Kidney epithelial cell (primary cell): Measurements from ENCODE around the gene KRTAP4-5. TPM values are rescaled to one million over a fixed set of nuclear protein-coding genes. Genes with fewer than 3 reads are reported as not detected.
"Not testable (repeated sequence)": the region's sequence is repeated elsewhere in the genome, so short reads cannot be mapped to it uniquely, and the experiment has no call there.

Source experiments
- DNase-seq: peaks from one replicate; pipeline ENCODE4 v3.0.0-alpha.2; 2010; ENCODE audit warnings: low read depth
- H3K27me3 ChIP-seq: 2 replicates; pipeline ENCODE4 v1.6.0; 2011; ENCODE audit warnings: low read length; ENCODE audit not compliant: control insufficient read depth, insufficient read depth
- H3K36me3 ChIP-seq: 2 replicates; pipeline ENCODE4 v1.5.1; 2011; ENCODE audit warnings: low read length; ENCODE audit not compliant: control insufficient read depth, insufficient read depth
- H3K4me3 ChIP-seq: 2 replicates; pipeline ENCODE4 v1.5.1; 2011; ENCODE audit warnings: low read depth, mild to moderate bottlenecking, control low read depth, low read length
- total RNA-seq: library from RNA; depleted of rRNA; stranded (reverse); fragments of >200 nt; gene quantifications from 2 replicates; pipeline ENCODE4 v1.2.3, GENCODE V29; 2015
- TF ChIP-seq, protein P1 (sequence below): IDR thresholded peaks from 2 replicates; pipeline ENCODE4 v1.5.1; 2011; ENCODE audit warnings: mild to moderate bottlenecking, moderate library complexity, low read length, control low read depth, inconsistent platforms; ENCODE audit not compliant: insufficient read depth, poor library complexity, severe bottlenecking

The KRTAP4-5 gene
- not detected in 2 replicates for total RNA-seq

GRCh38 chr17:41149652-41149985, at the start of gene KRTAP4-5:
Gene KRTAP4-5 (minus strand): TSS chr17:41149825. CDS start chr17:41149767, 58 bp downstream.
- no peak for DNase-seq
- Histone ChIP-seq H3K36me3 (no peaks in the 10 kb centered on the region), H3K4me3 (no peak within 1 kb of the TSS), H3K27me3 (no peaks in the 10 kb centered on the region)
- TF ChIP-seq, protein P1, sequence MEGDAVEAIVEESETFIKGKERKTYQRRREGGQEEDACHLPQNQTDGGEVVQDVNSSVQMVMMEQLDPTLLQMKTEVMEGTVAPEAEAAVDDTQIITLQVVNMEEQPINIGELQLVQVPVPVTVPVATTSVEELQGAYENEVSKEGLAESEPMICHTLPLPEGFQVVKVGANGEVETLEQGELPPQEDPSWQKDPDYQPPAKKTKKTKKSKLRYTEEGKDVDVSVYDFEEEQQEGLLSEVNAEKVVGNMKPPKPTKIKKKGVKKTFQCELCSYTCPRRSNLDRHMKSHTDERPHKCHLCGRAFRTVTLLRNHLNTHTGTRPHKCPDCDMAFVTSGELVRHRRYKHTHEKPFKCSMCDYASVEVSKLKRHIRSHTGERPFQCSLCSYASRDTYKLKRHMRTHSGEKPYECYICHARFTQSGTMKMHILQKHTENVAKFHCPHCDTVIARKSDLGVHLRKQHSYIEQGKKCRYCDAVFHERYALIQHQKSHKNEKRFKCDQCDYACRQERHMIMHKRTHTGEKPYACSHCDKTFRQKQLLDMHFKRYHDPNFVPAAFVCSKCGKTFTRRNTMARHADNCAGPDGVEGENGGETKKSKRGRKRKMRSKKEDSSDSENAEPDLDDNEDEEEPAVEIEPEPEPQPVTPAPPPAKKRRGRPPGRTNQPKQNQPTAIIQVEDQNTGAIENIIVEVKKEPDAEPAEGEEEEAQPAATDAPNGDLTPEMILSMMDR: no peak

GRCh38 chr17:41196068-41196467, 46.4 kb upstream of the KRTAP4-5 start:
- Histone ChIP-seq H3K4me3 (no peak overlapping the region), H3K27me3 (no peaks in the 10 kb centered on the region)
- TF ChIP-seq, protein P1: no peak

DNA sequence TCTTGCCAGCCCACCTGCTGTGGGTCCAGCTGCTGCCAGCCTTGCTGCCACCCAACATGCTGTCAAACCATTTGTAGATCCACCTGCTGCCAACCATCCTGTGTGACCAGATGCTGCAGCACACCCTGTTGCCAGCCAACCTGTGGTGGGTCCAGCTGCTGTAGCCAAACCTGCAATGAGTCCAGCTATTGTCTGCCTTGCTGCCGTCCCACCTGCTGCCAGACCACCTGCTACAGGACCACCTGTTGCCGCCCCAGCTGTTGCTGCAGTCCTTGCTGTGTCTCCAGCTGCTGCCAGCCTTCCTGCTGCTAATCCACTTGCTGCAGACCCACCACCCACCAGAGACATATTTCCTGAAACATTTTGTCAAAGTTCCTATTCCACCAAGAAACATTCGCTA, 40.7 kb upstream of the KRTAP4-5 start:
- no peak for DNase-seq
- Histone ChIP-seq H3K36me3 (no peaks in the 10 kb centered on the region), H3K4me3 (no peak overlapping the region), H3K27me3 (no peaks in the 10 kb centered on the region)
- TF ChIP-seq, protein P1: no peak

More at GRCh38 chr17:41196068-41196467, 46.4 kb upstream of the KRTAP4-5 start:
- no peaks in the 10 kb centered on the region for H3K36me3 ChIP-seq
- no peak for DNase-seq

DNA sequence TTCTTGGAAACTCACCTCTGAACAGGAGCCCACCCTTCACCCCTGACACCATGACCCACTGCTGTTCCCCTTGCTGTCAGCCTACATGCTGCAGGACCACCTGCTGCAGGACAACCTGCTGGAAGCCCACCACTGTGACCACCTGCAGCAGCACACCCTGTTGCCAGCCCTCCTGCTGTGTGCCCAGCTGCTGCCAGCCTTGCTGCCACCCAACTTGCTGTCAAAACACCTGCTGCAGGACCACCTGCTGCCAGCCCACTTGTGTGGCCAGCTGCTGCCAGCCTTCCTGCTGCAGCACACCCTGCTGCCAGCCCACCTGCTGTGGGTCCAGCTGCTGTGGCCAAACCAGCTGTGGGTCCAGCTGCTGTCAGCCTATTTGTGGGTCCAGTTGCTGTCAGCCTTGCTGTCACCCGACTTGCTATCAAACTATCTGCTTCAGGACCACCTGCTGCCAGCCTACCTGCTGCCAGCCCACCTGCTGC, 40.3 kb upstream of the KRTAP4-5 start, which contains the start of gene KRTAP9-1:
KRTAP9-1 (plus strand) TSS at position 51 of the 482 bp plus-strand sequence; CDS start at position 51, 0 bp downstream.
- not testable (repeated sequence) for DNase-seq, H3K4me3 ChIP-seq, H3K27me3 ChIP-seq, H3K36me3 ChIP-seq

DNA sequence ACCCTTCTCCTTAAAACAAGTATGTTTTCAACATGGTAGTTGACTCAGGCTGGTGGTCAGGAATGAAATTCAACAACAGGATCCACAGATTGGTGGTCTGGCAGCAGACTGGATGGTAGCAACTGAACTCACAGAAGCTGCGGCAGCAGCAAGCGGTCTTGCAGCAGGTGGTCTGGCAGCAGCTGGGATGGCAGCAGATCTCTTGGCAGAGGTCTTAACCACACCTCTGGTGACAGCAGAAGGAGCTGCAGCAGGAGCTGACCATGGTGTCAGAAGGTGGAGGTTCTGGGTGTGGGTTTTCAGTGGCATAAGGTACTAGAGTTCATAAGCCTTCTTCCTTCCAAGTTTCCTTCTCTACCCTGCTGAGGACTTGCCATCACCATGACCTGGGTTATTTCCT, 37.2 kb upstream of the KRTAP4-5 start:
- no peak for DNase-seq
- Histone ChIP-seq H3K4me3 (no peak overlapping the region), H3K36me3 (no peaks in the 10 kb centered on the region), H3K27me3 (no peaks in the 10 kb centered on the region)
- TF ChIP-seq, protein P1: no peak

DNA sequence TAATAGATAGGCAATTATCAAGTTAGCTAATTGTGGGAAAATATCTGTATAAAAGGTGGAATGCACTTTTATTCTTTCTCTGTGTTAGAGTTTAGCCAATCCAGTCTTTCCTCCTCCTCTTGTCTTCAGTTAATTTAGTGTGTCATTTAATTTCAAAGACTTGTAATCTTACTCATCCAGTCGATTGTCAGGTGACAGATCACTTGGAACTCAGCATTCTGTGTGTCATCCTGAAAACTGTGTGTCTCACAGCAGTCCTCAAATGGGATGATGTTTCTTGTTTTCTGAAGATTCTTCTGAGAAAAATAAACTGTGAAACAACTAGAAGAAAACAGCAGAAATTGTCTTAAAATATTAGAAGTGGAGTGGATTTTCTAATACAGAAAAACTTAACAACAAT, 35.4 kb upstream of the KRTAP4-5 start:
- Histone ChIP-seq H3K4me3 (no peak overlapping the region), H3K36me3 (no peaks in the 10 kb centered on the region), H3K27me3 (no peaks in the 10 kb centered on the region)
- DNase-seq: no peak
- TF ChIP-seq, protein P1: no peak
